ENCODE measurements around the gene KCNMA1.

Gene KCNMA1

GRCh38 chr10:77138541-77138940 lies 499.1 kb downstream of the KCNMA1 start:
- H3K27me3 ChIP-seq (ENCODE audit: control insufficient read depth, insufficient read depth, low read length) = no peaks in the 10 kb centered on the region
- H3K9me3 ChIP-seq (ENCODE audit: control insufficient read depth, low read length) = no peaks in the 10 kb centered on the region
- H3K4me3 ChIP-seq (ENCODE audit: low read depth, low read length) = no peak overlapping the region
- TF ChIP-seq CTCF (IDR thresholded peaks at IDR 0.05) = no peak
- H3K9ac ChIP-seq = no peak overlapping the region
- no peaks in the 10 kb centered on the region for H3K4me1 ChIP-seq
- H3K79me2 ChIP-seq = no peaks in the 10 kb centered on the region
- no peak overlapping the region for H2AFZ ChIP-seq
- H3K4me2 ChIP-seq (ENCODE audit: low read length) = no peak overlapping the region
- no peaks in the 10 kb centered on the region for H3K36me3 ChIP-seq (ENCODE audit: control insufficient read depth, insufficient read depth, low read length)
- H3K27ac ChIP-seq = no peak overlapping the region

GRCh38 chr10:77135555-77135954 lies 502.1 kb downstream of the KCNMA1 start:
- Histone ChIP-seq H3K4me3 (ENCODE audit: low read depth, low read length) (no peak overlapping the region), H3K27me3 (ENCODE audit: control insufficient read depth, insufficient read depth, low read length) (no peaks in the 10 kb centered on the region), H3K4me2 (ENCODE audit: low read length) (no peak overlapping the region), H3K79me2 (no peaks in the 10 kb centered on the region), H3K27ac (no peak overlapping the region), H3K36me3 (ENCODE audit: control insufficient read depth, insufficient read depth, low read length) (no peaks in the 10 kb centered on the region), H2AFZ (no peak overlapping the region), H3K9ac (no peak overlapping the region), H3K9me3 (ENCODE audit: control insufficient read depth, low read length) (no peaks in the 10 kb centered on the region), H3K4me1 (no peaks in the 10 kb centered on the region)
- no peak for TF ChIP-seq CTCF (IDR thresholded peaks at IDR 0.05)

- no peaks in the 10 kb centered on the region for H3K27me3 ChIP-seq (ENCODE audit: control insufficient read depth, insufficient read depth, low read length)
- H3K27ac ChIP-seq = no peak overlapping the region
- TF ChIP-seq CTCF (IDR thresholded peaks at IDR 0.05) = no peak
- H3K9ac ChIP-seq = no peak overlapping the region
- no peak overlapping the region for H3K4me2 ChIP-seq (ENCODE audit: low read length)
- no peak overlapping the region for H2AFZ ChIP-seq
- H3K36me3 ChIP-seq (ENCODE audit: control insufficient read depth, insufficient read depth, low read length) = no peaks in the 10 kb centered on the region
- H3K4me1 ChIP-seq = no peaks in the 10 kb centered on the region
- H3K9me3 ChIP-seq (ENCODE audit: control insufficient read depth, low read length) = no peaks in the 10 kb centered on the region
- no peaks in the 10 kb centered on the region for H3K79me2 ChIP-seq
- H3K4me3 ChIP-seq (ENCODE audit: low read depth, low read length) = no peak overlapping the region
Observed at GRCh38 chr10:77131214-77131613, 506.4 kb downstream of the KCNMA1 start.

- no peak for TF ChIP-seq CTCF (IDR thresholded peaks at IDR 0.05)
- no peaks in the 10 kb centered on the region for H3K27me3 ChIP-seq (ENCODE audit: control insufficient read depth, insufficient read depth, low read length)
- no peaks in the 10 kb centered on the region for H3K79me2 ChIP-seq
- H2AFZ ChIP-seq = no peak overlapping the region
- no peak overlapping the region for H3K4me2 ChIP-seq (ENCODE audit: low read length)
- no peaks in the 10 kb centered on the region for H3K36me3 ChIP-seq (ENCODE audit: control insufficient read depth, insufficient read depth, low read length)
- H3K4me3 ChIP-seq (ENCODE audit: low read depth, low read length) = no peak overlapping the region
- H3K27ac ChIP-seq = no peak overlapping the region
- H3K9me3 ChIP-seq (ENCODE audit: control insufficient read depth, low read length) = no peaks in the 10 kb centered on the region
- no peaks in the 10 kb centered on the region for H3K4me1 ChIP-seq
- no peak overlapping the region for H3K9ac ChIP-seq
Observed at GRCh38 chr10:77127243-77127642, 510.4 kb downstream of the KCNMA1 start.

- TF ChIP-seq CTCF (IDR thresholded peaks at IDR 0.05) = no peak
- H3K4me1 ChIP-seq = no peaks in the 10 kb centered on the region
- no peaks in the 10 kb centered on the region for H3K36me3 ChIP-seq (ENCODE audit: control insufficient read depth, insufficient read depth, low read length)
- no peak overlapping the region for H3K4me2 ChIP-seq (ENCODE audit: low read length)
- H3K27ac ChIP-seq = no peak overlapping the region
- no peak overlapping the region for H3K4me3 ChIP-seq (ENCODE audit: low read depth, low read length)
- H2AFZ ChIP-seq = no peak overlapping the region
- no peaks in the 10 kb centered on the region for H3K9me3 ChIP-seq (ENCODE audit: control insufficient read depth, low read length)
- H3K27me3 ChIP-seq (ENCODE audit: control insufficient read depth, insufficient read depth, low read length) = no peaks in the 10 kb centered on the region
- H3K79me2 ChIP-seq = no peaks in the 10 kb centered on the region
- H3K9ac ChIP-seq = no peak overlapping the region
Observed at GRCh38 chr10:77125231-77125630, 512.4 kb downstream of the KCNMA1 start.

All from parathyroid adenoma (tissue), 2 donors.